MM.1S (cell line): Measurements from ENCODE around the gene FBXW7.

ENCODE experiments used
- DNase-seq: peaks from one replicate; pipeline ENCODE4 v3.0.0-alpha.2; 2015
- H2AFZ ChIP-seq: fragments of 300-600 bp; sonication (generic); 2 replicates; pipeline ENCODE4 v1.6.0; 2016; ENCODE audit warnings: antibody characterized with exemption, low read length
- H3F3A ChIP-seq: fragments of 300-600 bp; sonication (generic); 2 replicates; pipeline ENCODE4 v1.6.1; 2016; ENCODE audit warnings: mild to moderate bottlenecking, antibody characterized with exemption, low read length, moderate library complexity, mixed read lengths; ENCODE audit not compliant: insufficient read depth
- H3K27ac ChIP-seq: fragments of 300-600 bp; sonication (generic); 2 replicates; pipeline ENCODE4 v1.5.1; 2016; ENCODE audit warnings: mild to moderate bottlenecking, low read length
- H3K27me3 ChIP-seq: fragments of 300-600 bp; sonication (generic); replicated peaks from 2 replicates; pipeline ENCODE4 v1.6.0; 2016; ENCODE audit warnings: low read length; ENCODE audit not compliant: insufficient read depth
- H3K36me3 ChIP-seq: fragments of 300-600 bp; sonication (generic); replicated peaks from 2 replicates; pipeline ENCODE4 v1.6.1; 2016; ENCODE audit warnings: mild to moderate bottlenecking, low read length, mixed read lengths; ENCODE audit not compliant: insufficient read depth
- H3K4me1 ChIP-seq: fragments of 300-600 bp; sonication (generic); 2 replicates; pipeline ENCODE4 v1.6.1; 2016; ENCODE audit warnings: low read length, mixed read lengths
- H3K4me2 ChIP-seq: fragments of 300-600 bp; sonication (generic); 2 replicates; pipeline ENCODE4 v1.6.0; 2016; ENCODE audit warnings: low read depth, low read length
- H3K4me3 ChIP-seq: fragments of 300-600 bp; sonication (generic); 2 replicates; pipeline ENCODE4 v1.5.1; 2016; ENCODE audit warnings: low read length, mixed read lengths
- H3K79me2 ChIP-seq: fragments of 300-600 bp; sonication (generic); 2 replicates; pipeline ENCODE4 v1.6.1; 2016; ENCODE audit warnings: mixed run types, low read length, mixed read lengths
- H3K9ac ChIP-seq: fragments of 300-600 bp; sonication (generic); 2 replicates; pipeline ENCODE4 v1.6.1; 2016; ENCODE audit warnings: low read length, mixed read lengths
- H3K9me2 ChIP-seq: fragments of 300-600 bp; sonication (generic); replicated peaks from 2 replicates; pipeline ENCODE4 v1.6.1; 2016; ENCODE audit warnings: mild to moderate bottlenecking, low read length, mixed read lengths; ENCODE audit not compliant: insufficient read depth
- H3K9me3 ChIP-seq: fragments of 300-600 bp; sonication (generic); replicated peaks from 2 replicates; pipeline ENCODE4 v1.6.1; 2016; ENCODE audit warnings: mild to moderate bottlenecking, low read length, mixed read lengths; ENCODE audit not compliant: insufficient read depth
- H4K20me1 ChIP-seq: fragments of 300-600 bp; sonication (generic); 2 replicates; pipeline ENCODE4 v1.6.1; 2016; ENCODE audit warnings: mild to moderate bottlenecking, low read length, moderate library complexity, mixed read lengths; ENCODE audit not compliant: insufficient read depth
- CTCF ChIP-seq: fragments of 300-600 bp; sonication (generic); IDR thresholded peaks from 2 replicates; pipeline ENCODE4 v1.5.1; 2016; ENCODE audit warnings: antibody characterized with exemption, low read length, mixed read lengths
- EZH2 ChIP-seq: fragments of 300-600 bp; sonication (generic); optimal IDR thresholded peaks from 2 replicates; pipeline ENCODE3; 2017; ENCODE audit warnings: low read depth, mild to moderate bottlenecking, antibody characterized with exemption, low read length, mixed read lengths
- EZH2phosphoT487 ChIP-seq: fragments of 300-600 bp; sonication (generic); IDR thresholded peaks from 2 replicates; pipeline ENCODE4 v1.6.1; 2018; ENCODE audit warnings: antibody characterized with exemption, low read length

FBXW7 gene

GRCh38 chr4:152401424-152401823, 134.5 kb downstream of the FBXW7 start:
- H3K4me2 ChIP-seq: no peak overlapping the region
- H2AFZ ChIP-seq: no peak overlapping the region
- H3K4me1 ChIP-seq: peaks cover 11% of the 10 kb centered on the region
- no peaks in the 10 kb centered on the region for H4K20me1 ChIP-seq
- no peaks in the 10 kb centered on the region for H3K27me3 ChIP-seq
- 0 out of 2 replicates have a peak, but pooled peaks cover 4% of the 10 kb centered on the region for H3F3A ChIP-seq
- H3K79me2 ChIP-seq: peaks cover 44% of the 10 kb centered on the region
- H3K27ac ChIP-seq: no peak overlapping the region
- H3K36me3 ChIP-seq: no peaks in the 10 kb centered on the region
- DNase-seq: no peak
- H3K9ac ChIP-seq: no peak overlapping the region
- TF ChIP-seq EZH2phosphoT487 (no peak), EZH2 (no peak), CTCF (no peak)
- H3K4me3 ChIP-seq: no peak overlapping the region
- H3K9me3 ChIP-seq: no peaks in the 10 kb centered on the region
- H3K9me2 ChIP-seq: no peaks in the 10 kb centered on the region

GRCh38 chr4:152399246-152399645, 136.6 kb downstream of the FBXW7 start:
- Histone ChIP-seq H4K20me1 (no peaks in the 10 kb centered on the region), H3K27ac (no peak overlapping the region; the same call in 1 of the 2 replicates), H3K36me3 (no peaks in the 10 kb centered on the region), H3K9me2 (no peaks in the 10 kb centered on the region), H2AFZ (no peak overlapping the region), H3K79me2 (peaks cover 49% of the 10 kb centered on the region), H3K27me3 (no peaks in the 10 kb centered on the region), H3K4me2 (no peak overlapping the region), H3K9me3 (no peaks in the 10 kb centered on the region), H3F3A (0 out of 2 replicates have a peak, but pooled peaks cover 4% of the 10 kb centered on the region), H3K4me3 (no peak overlapping the region), H3K9ac (no peak overlapping the region), H3K4me1 (peaks cover 11% of the 10 kb centered on the region)
- peak; percentile 18 for DNase-seq
- TF ChIP-seq EZH2phosphoT487 (no peak), CTCF (no peak), EZH2 (no peak)

GRCh38 chr4:152398060-152398459, 137.8 kb downstream of the FBXW7 start:
- Histone ChIP-seq H4K20me1 (no peaks in the 10 kb centered on the region), H3F3A (0 out of 2 replicates have a peak, but pooled peaks cover 4% of the 10 kb centered on the region), H3K27ac (no peak overlapping the region), H3K9me2 (no peaks in the 10 kb centered on the region), H3K4me3 (no peak overlapping the region), H3K79me2 (peaks cover 49% of the 10 kb centered on the region), H3K9ac (no peak overlapping the region), H3K27me3 (no peaks in the 10 kb centered on the region), H3K36me3 (no peaks in the 10 kb centered on the region), H3K4me1 (peaks cover 11% of the 10 kb centered on the region), H3K4me2 (no peak overlapping the region), H3K9me3 (no peaks in the 10 kb centered on the region), H2AFZ (no peak overlapping the region)
- no peak for DNase-seq
- no peak for TF ChIP-seq EZH2
- TF ChIP-seq CTCF: peak; percentile 14; the same call in 1 of the 2 replicates
